Osteocyte (in vitro differentiated cells): ENCODE results near the gene ADGRG6. TPM values are rescaled to one million over a fixed set of nuclear protein-coding genes. Genes with fewer than 3 reads are reported as not detected.
A peak's percentile ranks its signal among the peaks of the same experiment; 100 is the strongest.

Experiments
- DNase-seq: peaks from one replicate; pipeline ENCODE4 v3.0.0; 2021; ENCODE audit warnings: mixed read lengths; ENCODE audit not compliant: unreplicated experiment; ENCODE audit errors: extremely low spot score
- H3K27ac Mint-ChIP-seq: one replicate; pipeline ENCODE4 v1.8.0; 2021; ENCODE audit warnings: mild to moderate bottlenecking, mixed read lengths; ENCODE audit not compliant: unreplicated experiment
- H3K27me3 Mint-ChIP-seq: one replicate; pipeline ENCODE4 v1.8.0; 2021; ENCODE audit warnings: mixed read lengths; ENCODE audit not compliant: unreplicated experiment
- H3K36me3 Mint-ChIP-seq: one replicate; pipeline ENCODE4 v1.8.0; 2021; ENCODE audit warnings: mixed read lengths; ENCODE audit not compliant: unreplicated experiment
- H3K4me1 Mint-ChIP-seq: one replicate; pipeline ENCODE4 v1.8.0; 2021; ENCODE audit warnings: mixed read lengths; ENCODE audit not compliant: unreplicated experiment
- H3K4me3 Mint-ChIP-seq: one replicate; pipeline ENCODE4 v1.8.0; 2021; ENCODE audit warnings: mild to moderate bottlenecking, moderate library complexity, mixed read lengths; ENCODE audit not compliant: unreplicated experiment
- H3K9me3 Mint-ChIP-seq: one replicate; pipeline ENCODE4 v1.8.0; 2021; ENCODE audit warnings: mixed read lengths; ENCODE audit not compliant: unreplicated experiment
- CTCF ChIP-seq: fragments of 200-600 bp; sonication (generic); IDR thresholded peaks from 2 replicates; pipeline ENCODE4 v1.5.0; 2021; ENCODE audit warnings: antibody characterized with exemption, mild to moderate bottlenecking, moderate library complexity
- total RNA-seq: library from RNA; stranded (reverse); gene quantifications from 2 replicates; pipeline ENCODE4 v1.2.1, GENCODE V29; 2021

ADGRG6 gene
- total RNA-seq, 1 donor from 2014 or later: 0.51 TPM

DNA sequence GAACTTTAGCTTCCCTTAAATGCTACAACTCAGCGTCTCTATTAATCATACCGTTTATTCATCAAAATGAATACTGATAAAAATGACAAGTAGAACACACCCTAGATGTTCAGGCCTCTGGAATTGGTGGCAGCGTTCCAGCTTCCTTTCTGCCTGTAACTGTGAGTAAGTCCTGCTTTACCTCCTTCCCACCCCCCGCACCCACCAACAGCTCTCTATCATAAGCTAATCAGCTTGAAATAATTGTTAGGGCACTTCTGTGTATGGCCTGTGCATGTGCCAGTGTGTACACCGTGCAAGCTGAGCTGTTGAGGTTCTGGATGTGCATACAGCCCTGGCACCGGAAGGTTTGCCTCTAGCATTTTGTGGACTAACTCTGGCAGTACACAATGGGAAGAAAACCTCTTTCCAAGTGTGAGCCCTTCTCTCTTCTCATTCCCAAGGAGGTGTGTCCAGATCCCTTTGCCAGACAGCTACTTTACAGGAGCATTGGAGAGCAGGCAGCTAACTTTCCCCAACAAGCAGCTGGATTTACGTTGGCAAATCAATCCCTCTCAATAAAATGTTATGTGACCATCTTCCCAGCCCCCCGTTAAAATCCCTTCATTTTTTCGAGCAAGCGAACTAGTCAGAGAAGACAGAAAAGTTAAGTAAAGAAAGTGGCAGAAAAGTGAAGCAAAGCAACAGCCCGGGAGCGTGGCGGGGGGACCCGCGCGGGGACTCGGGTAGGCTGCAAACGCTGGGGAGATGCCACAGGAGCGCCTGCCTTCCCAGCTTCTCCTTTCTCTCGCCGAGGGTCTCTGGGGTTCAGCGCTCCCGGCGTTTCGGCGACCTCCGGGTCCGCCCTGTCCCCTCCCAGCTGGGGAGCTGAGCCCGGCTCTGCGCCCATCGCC is 803 bp upstream of the ADGRG6 start:
- no peak for TF ChIP-seq CTCF
- H3K9me3 Mint-ChIP-seq: no peaks in the 10 kb centered on the region
- no peak for DNase-seq
- H3K4me1 Mint-ChIP-seq: peaks cover 16% of the 10 kb centered on the region
- H3K27ac Mint-ChIP-seq: no peak overlapping the region
- H3K36me3 Mint-ChIP-seq: no peaks in the 10 kb centered on the region
- peak overlapping the region; percentile 75 for H3K4me3 Mint-ChIP-seq
- H3K27me3 Mint-ChIP-seq: peaks cover 3% of the 10 kb centered on the region

- TF ChIP-seq CTCF: no peak
- Mint-ChIP-seq H3K27me3 (peaks cover 6% of the 10 kb centered on the region), H3K4me3 (peak overlapping the region; percentile 75), H3K4me1 (peaks cover 16% of the 10 kb centered on the region), H3K9me3 (no peaks in the 10 kb centered on the region), H3K27ac (no peak overlapping the region), H3K36me3 (no peaks in the 10 kb centered on the region)
- DNase-seq: no peak
Measured at GRCh38 chr6:142302421-142303175, 791 bp downstream of the ADGRG6 start.

DNA sequence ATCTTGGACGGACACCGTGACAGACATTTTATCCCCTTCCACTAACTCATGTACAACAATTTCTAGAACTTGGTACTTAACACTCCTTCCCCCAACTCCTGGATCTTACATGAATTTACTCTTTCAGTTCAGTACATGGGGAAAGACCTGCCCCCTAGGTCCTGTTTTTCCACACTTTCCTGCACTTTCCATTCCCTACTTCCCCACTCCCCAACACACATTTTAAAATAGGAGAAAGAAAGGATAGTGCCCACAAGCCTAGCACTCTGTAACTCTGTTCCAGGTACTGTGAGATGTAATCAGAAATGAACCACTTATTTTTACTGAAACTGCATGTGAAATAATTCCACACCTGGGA is 1.3 kb downstream of the ADGRG6 start:
- Mint-ChIP-seq H3K4me3 (peak overlapping the region; percentile 15), H3K4me1 (peaks cover 11% of the 10 kb centered on the region), H3K27ac (no peak overlapping the region), H3K36me3 (no peaks in the 10 kb centered on the region), H3K9me3 (no peaks in the 10 kb centered on the region), H3K27me3 (peaks cover 6% of the 10 kb centered on the region)
- DNase-seq: no peak
- no peak for TF ChIP-seq CTCF

- no peak overlapping the region for H3K27ac Mint-ChIP-seq
- no peak overlapping the region for H3K4me3 Mint-ChIP-seq
- H3K27me3 Mint-ChIP-seq: peaks cover 6% of the 10 kb centered on the region
- DNase-seq: no peak
- peaks cover 7% of the 10 kb centered on the region for H3K4me1 Mint-ChIP-seq
- H3K36me3 Mint-ChIP-seq: no peaks in the 10 kb centered on the region
- no peaks in the 10 kb centered on the region for H3K9me3 Mint-ChIP-seq
- no peak for TF ChIP-seq CTCF
Measured at GRCh38 chr6:142304241-142304640, 2.4 kb downstream of the ADGRG6 start.

DNA sequence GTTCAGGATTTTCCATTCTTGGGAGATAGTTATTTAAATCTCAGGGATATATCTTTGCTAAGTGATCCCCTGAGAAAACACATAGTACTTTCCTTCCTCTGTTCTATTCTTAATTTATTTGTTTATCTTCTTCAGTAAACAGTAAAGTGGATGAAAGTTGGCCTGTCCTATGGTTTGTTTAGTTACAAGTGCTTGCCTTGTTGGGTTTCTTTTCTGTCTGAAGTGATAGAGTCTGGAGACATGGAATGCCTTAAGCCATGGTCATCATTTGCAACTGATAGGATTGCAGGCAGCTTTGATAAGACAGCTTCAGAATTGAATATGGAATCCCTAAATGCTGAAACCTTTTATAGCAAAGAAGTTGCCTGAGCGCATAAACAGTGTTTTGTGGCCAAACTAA is 4.9 kb downstream of the ADGRG6 start:
- Mint-ChIP-seq H3K4me3 (no peak overlapping the region), H3K4me1 (peaks cover 3% of the 10 kb centered on the region), H3K27ac (no peak overlapping the region), H3K9me3 (no peaks in the 10 kb centered on the region), H3K27me3 (peaks cover 6% of the 10 kb centered on the region), H3K36me3 (no peaks in the 10 kb centered on the region)
- no peak for DNase-seq
- TF ChIP-seq CTCF: no peak
